ENCODE measurements around the gene SLC9A9.

The SLC9A9 gene

DNA sequence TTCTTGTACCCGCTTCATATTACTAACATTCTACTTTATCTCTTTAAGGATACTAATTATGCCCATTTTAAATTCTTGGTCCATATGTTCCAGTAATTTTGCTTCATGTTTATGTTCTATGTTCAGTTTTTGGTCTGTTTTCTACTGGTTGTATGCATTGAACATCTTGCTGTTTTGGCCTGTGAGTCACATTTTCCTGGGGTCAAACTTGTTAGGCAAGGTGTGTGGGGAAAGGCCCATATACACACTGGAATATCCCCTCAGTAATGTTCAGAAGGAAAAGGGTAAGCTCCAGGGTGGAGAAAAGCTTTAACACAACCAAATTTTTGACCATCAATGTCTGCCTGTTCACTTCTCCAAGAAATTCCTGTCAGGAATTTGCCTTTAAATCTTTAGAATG lies 337.7 kb downstream of the SLC9A9 start:
- no peak for DNase-seq (ENCODE audit: low read depth in 2 of 2)

DNA sequence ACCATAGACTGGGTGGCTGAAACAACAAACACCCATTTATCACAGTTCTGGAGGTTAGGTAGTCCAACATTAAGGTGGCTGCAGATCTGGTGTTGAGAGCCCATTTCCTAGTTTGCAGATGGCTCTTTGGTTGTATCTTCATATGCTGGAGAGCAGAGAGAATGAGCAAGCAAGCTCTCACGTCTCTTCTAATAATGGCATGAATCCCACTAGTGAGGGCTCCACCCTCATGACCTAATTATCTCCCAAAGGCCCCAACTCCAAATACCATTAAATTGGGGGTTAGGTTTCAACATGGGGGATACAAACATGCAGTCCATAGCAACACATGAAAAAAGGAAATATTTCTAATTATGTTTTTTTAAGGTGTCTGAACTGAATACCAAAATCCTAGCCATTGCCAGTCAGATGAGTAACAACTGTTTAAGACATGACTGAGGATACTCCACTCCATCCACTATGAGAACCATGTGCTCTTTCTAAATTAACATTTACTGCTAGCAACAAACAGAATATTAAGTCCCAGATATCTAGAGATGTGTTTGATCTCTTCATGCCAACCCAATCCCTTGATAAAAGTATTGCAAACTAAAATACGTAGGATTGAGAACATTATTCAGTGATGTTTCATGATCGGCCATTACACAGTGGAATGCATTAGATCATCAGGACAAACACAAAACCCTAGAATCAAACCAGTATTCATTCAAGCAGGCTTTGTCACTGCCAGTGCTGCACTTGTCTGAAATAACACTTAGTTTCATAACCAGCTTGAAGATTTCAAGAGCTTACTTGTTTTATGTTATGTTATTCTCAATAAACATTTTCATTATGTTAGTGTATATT lies 340.3 kb downstream of the SLC9A9 start:
- DNase-seq (ENCODE audit: low read depth in 2 of 2), result no peak

DNA sequence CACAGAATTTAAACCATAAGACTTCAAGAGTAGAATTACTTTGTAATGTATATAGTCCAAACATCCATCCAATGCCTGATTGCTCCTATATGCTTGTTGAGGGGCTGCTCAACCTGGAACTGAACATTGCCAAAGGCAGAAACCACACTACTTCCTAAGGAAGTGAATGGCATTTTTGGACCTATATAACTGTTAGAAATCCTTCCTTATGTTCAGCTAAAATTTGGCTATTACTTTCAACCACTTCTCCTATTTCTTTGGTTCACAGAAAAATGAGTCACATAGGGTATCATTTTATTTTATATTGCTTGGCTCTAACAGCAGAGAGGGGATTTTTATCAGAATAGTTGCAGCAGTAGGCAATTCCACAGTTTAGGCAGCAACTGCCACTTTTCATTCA lies 342.1 kb downstream of the SLC9A9 start:
- no peak for DNase-seq (ENCODE audit: low read depth in 2 of 2)

DNA sequence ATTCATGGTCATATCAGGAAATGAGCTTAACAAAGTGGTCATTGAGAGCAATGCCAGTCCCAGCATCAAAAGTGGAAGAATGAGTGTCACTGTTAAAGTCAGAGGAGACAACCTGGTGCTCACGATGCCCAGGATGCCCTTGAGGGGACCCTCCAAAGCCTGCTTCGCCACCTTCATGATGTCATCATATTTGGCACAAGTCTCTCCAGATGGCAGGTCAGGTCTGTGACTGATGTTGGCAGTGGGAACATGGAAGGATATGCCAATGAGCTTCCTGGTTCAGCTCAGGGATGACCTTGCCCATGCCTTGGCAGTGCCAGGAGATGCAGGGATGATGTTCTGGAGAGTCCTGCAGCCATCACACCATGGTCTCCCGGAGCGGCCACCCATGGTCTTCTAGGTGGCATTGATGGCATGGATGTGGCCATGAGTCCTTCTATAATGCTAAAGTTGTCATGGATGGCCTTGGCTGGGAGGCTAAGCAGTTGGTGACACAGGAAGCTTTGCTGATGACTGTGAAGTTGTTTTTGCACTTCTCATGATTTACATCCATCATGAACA lies 344.9 kb downstream of the SLC9A9 start:
- DNase-seq (ENCODE audit: low read depth in 2 of 2), result no peak

DNA sequence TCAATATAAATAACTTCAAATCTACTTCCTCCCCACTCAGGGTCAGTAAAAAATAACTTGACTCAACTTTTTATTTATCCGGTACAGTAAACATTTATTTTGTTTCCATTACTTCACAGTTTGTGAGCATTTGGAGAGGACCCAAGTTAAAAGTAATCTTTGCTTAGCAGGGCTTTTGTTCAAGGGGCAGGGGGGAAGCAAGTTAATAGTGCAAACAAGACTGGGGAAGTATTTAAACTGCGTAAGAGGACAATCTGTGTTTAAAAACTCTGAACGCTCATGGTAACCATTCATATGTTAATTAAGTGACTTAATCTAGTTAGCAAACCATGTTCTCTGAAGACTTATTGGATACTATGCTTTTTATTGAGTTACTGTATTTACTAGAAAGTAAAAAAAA lies 346.2 kb downstream of the SLC9A9 start:
- DNase-seq (ENCODE audit: low read depth in 2 of 2), result no peak

DNA sequence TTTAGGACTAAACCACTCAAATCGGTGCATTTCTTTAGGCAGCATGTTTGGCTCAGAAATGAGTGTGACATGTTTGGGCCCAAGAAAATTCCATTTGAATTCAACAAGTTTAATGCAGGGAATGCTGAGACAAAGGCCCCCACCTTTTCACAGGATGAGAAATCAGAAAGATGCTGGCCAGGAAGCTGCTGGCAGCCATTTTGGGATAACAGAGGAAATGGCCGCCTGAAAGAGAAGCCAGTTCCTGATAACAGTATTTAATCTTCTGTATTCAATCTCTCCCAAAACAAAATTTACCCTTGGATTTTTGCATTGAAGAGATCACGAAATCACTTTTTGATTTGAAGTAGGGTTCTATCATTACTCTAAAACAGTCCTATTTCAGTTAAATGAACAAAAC lies 350.9 kb downstream of the SLC9A9 start:
- DNase-seq (ENCODE audit: low read depth in 2 of 2), result no peak

DNA sequence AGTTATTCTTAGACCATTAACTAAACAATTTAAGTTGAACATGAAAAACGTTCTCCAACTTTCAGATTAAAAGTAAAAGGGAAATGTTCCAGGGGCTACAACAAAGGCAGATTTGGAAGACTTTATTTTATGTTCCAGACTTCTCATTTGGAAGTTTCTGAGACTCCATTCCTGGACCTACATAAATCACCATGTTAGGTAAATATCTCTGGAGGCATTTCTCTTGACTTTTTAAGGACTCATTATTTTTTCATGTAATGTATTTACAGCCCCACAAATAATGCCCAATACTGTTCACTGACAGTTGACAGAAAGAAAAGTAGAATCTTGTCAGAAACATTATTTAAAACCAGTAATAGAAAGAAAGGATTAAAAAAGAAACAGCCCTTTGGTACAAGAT lies 352.1 kb downstream of the SLC9A9 start:
- DNase-seq (ENCODE audit: low read depth in 2 of 2), result no peak

DNA sequence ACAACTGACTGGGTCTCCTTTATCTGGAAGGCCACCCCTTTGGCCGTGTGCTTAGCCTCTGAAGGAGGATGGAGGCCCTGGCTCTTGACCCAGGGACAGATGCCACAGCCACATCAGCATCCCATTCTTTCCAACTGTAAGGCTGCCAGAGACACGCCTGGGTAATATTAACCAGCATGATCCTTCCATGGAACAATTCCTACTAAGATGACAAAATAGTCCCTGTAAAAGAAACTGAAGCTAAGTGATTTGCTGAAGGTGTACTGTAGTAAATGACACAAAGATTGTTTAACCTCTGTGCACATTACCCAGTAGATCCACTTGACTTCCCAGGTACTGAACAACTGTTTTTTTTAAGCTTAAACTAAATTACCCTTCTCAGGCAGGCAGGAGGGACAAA lies 352.7 kb downstream of the SLC9A9 start:
- DNase-seq (ENCODE audit: low read depth in 2 of 2), result no peak

DNA sequence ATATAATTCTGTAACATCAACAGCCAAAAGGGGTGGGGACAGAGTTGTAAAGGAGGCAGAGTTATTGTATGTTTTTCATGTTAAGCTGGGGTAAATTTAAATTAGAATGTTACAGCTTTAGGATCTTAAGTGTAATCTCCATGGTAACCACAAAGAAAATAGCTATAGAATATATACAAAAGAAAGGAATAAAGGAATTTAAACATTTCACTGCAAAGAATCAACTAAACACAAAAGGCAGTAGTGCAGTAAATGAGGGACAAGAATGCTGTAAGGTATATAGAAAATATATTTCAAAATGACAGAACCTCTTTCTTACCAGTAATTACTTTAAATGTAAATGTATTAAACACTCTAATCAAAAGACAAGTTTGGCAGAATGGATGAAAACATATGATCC lies 361.7 kb downstream of the SLC9A9 start:
- DNase-seq (ENCODE audit: low read depth in 2 of 2), result no peak

DNA sequence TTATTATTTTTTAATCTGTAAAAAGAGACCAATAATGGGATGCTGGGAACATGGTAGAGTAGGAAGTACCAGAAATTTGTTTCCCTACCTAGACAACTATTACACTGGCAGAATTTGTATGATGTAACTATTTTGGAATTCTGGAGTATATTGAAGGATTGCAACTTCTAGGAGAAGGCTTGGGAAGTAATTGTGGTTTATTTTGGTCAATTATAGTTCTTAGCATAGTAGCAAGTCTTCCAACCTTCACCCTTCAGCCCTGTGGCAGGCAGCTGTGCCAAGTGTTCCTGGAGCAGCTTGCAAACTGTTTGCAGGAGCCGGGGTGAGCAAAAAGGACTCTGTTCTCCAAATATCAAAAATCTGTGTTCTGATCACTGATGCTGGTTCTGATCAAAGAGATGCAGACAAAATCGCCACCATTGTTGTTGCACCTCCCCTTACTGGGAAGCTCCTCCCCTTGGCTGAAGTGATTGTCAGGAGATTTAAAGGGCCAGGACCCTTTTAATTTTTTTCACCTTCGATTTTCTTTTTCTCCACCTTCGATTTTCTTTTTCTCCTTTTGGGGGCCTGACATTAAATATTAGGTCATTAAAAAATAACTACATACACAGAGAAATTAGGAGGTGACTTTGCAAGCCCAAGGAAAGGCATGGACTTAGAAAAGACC lies 363.3 kb downstream of the SLC9A9 start:
- no peak for DNase-seq (ENCODE audit: low read depth in 2 of 2)

DNA sequence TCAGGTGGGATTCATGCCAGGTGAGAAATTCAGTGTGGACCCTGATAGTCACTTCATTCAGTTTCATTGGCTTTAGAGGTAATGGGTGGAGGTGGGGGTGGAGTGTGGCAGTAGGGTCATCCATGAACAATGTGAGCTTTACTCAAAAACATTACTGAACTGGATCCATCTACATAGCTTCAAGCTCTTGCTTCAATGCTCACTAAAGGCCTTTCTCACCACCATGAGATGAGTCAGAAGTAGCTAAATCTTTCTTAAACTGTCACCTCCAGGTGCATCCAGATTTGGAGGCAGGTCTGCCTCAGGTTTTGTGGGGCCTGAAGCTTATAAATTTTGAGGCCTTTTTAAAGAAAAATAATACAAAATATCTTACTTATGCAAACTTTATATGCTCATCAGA lies 365.1 kb downstream of the SLC9A9 start:
- no peak for DNase-seq (ENCODE audit: low read depth in 2 of 2)

DNA sequence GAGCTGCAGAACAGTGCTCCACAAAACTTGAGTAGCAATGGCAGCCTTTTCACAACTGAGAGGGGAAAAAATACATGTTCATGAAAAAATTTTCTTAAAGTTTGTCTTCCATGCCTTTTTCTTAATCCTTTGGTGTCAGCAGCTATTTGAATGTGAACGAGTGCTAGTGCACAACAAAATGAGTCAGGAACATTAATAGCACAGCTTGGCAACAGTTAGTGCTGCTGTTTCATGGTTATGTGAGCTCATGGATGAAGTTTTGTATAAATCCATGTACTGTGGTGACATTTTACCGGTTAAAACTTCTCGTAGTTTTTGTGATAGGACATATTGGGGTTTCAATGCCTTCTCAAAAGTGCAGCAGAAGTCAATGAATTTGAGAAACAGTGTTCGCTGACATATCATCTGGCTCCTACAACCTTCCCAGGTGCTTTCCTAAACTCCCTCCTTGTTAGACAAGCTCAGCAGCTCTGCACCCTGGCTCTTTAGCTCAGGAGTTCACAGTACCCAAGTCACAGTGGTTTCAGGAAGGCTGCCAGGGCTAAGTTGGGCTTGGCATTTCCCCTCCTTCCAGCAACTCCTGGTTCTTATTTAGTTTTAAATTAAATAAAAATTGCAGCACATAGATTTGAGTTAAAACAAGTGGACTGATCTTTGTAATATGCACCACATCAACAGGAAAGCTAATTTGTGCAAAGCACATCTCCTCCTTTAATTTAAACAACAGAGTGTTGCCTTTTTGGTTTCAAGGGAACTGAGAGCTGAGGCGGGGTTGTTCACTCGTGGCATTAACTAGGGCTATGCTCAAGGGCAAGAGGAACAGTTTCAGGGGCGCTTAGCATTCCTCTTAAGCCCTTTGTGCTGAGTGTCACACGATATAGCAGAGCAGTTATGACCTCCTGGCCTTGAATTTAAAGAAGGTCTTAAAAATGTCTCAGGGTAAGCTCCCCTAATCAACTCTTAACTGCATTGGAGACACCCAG lies 365.9 kb downstream of the SLC9A9 start:
- no peak for DNase-seq (ENCODE audit: low read depth in 2 of 2)

DNA sequence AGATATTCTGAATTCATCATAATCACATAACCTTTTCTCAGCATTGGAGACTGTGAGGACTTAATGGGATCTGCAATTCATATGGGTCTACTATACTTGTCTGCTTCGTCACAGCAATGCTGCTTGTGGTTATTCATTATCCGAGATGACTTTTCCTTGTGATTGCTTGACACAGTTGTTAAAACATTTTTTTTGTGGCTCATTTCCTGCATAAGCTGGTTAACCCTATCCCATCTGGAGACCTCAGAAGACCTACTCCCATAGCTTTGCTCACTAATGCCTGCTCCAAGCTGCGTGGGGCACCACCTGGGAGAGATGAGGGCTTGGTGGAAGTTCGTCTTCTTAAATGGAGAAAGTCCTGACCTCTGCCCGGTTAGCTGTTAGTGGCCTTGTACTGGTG lies 367.9 kb downstream of the SLC9A9 start:
- no peak for DNase-seq (ENCODE audit: low read depth in 2 of 2)

DNA sequence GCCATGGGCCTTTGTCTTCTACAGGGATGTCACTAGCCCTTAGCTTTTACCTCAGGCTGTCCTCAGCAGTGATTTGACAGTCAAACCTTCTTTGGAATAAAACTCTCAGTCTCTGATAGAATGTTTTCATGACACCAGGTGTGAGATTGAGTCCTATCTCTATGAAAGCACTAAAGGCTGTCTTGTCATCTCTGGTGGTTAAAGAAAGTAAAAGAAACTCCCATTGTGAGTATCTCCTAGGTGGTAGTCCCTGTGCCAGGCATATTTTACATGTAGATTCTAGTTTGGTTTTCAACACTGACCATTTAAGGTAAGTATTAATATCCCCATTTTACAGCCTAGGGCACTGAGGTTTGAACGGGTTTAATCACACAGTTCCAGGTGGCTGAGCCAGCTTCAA lies 368.5 kb downstream of the SLC9A9 start:
- no peak for DNase-seq (ENCODE audit: low read depth in 2 of 2)

DNA sequence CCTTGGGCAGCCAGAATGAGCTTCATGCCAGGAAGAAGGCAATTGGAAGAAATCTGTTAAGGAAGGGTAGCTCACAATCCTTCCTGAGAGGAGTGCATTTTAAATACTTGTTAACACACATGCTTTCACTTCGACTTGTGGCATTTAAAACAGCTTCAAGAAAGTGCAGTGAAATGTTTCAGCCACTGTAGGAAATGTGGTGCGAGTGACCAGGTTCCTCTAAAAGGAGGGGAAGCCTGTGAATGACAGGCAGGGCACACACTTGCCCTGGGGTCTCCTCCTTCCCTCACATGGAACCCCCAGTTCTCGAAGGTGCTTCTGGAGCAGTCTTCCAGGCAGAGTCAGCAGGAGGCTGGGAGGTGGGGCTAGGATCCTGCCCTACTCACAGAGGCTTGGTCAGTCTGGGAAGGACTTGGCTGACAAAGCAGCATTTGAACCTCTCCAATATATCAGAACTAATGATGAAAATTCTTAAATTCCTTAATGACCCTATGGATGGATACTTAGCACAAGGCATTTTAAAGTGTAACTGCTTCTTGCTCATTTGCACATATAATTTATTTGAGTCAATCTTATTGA lies 370.1 kb downstream of the SLC9A9 start:
- DNase-seq (ENCODE audit: low read depth in 2 of 2), result no peak

DNA sequence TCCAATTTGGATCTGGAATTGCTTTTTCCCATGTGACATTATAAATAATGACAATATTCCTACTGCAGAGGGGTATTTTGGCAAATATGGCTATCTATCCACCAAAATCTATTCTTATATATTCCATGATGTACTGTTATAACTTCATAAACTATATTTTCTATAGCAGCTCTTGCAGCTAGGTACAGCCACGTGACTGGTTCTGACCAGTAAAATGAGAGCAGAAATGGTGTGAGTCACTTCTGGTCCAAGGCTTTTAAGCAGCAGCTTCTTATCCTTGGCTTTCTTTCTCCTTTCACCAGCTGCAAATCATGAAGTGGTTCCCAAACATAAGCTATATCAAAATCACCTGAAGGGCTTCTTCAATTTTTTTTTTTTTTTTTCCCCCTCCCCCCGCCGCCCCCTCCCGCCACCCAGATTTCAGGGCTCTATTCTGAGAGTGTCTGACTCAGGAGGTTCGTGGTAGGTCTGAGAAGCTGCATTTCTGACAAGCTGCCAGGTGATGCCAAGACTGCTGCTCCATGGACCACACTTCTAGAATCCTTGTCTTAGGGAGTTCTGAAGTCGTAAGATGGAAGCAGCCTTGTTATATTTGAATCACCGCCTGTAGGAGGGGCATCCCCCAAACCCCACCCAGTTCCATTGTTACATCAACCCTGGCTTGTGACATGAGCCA lies 371.2 kb downstream of the SLC9A9 start:
- no peak for DNase-seq (ENCODE audit: low read depth in 2 of 2)

DNA sequence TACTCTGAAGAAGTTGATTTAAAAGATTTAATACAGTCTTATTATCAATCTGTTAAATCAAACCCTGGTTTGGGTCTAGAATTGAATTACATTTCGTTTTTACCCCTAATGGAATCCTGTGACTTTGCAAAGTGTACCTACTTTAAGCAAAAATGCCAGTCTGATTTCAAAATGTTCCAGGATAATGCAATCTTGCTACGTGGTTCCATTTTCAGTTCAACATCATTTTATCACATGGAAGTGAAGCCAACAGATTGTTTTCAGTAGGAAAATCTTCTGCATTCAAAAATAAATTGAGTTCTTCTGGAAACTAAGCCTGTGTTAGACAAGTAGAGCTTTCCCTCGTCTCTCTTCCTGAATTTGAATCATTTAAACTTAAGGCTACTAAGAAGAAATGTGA lies 372.3 kb downstream of the SLC9A9 start:
- DNase-seq (ENCODE audit: low read depth in 2 of 2), result no peak

DNA sequence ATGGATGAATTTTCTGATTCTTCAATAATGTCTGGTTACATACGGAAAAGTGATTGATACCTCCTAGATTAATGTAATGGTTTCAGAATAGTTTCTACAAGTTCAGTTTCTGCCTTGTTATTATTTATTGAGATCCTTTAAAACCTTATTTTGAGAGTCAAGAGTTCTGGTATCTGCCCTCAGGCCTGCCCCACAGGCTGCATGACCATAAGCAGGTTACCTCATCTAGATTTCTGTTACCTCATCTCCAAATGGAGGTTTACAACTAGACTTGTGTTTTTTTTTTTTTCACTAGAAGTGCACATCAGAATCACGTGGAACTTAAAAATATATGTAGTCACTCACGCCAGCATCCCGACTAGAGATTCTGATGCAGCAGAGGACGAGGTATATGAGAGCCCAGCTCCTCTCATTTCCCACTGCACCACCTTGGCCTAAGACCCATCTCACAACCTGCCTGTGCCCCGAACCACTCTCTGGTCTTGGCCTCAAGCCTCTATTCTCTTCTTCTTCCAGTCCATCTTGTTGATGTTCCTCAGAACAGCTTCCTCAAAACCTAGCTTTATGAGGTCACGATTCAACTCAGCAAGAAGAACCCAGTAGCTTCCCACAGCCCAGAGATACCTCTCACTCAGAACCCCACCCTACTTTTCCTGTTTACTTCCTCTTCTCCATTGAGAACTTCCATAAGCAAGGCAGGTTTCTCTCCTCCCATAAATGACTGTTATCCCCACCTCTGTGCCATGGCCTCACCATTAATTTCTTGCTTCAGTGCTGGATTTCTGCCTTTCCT lies 375.3 kb downstream of the SLC9A9 start:
- no peak for DNase-seq (ENCODE audit: low read depth in 2 of 2)

DNA sequence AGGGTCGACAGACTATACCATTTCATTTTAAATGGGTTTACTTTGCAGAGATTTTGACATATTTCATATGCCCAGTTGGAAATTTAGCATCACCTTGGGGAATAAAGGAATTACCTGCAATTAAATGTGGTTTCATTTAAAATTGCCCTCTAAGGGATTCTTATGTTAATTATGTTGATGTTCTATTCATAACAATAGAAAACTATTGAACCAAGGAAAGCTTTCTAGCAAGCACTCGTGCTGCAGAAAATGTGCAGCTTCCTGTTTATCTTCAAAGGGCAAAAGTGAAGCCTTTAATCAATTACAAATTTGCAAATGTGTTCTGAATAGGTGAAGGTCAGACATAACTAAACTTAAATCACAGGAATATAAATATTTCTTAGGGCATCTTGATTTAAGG lies 376.6 kb downstream of the SLC9A9 start:
- DNase-seq (ENCODE audit: low read depth in 2 of 2), result no peak

DNA sequence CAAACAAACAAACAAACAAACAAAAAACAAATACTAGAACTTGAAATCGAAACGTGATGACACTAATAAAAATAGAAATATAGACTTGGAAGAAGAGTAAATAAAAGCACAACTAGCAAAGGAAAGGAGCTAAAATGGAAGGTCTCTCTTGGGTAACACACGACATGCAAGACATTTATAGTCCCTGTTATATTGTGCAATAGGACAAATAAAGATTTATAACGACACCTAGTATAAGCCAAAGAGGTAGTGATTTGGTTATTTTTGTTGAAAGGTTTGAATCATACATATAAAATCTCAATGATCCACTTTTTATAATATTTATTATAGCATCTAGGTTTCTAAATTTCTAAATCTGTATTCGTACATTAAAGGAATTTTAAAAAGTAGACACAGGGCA lies 379.1 kb downstream of the SLC9A9 start:
- no peak for DNase-seq (ENCODE audit: low read depth in 2 of 2)

Measured in stimulated activated CD8-positive, alpha-beta memory T cell treated with anti-CD3 and anti-CD28 coated beads, Interleukin-2, amount 100 ng/mL, for 48 hours (primary cell).